ENCODE measurements around the gene LRBA. TPM values are rescaled to one million over a fixed set of nuclear protein-coding genes. Genes with fewer than 3 reads are reported as not detected.

The LRBA gene
- total and polyA plus RNA-seq, 2 donors = 18.4 to 38.6 TPM

DNA sequence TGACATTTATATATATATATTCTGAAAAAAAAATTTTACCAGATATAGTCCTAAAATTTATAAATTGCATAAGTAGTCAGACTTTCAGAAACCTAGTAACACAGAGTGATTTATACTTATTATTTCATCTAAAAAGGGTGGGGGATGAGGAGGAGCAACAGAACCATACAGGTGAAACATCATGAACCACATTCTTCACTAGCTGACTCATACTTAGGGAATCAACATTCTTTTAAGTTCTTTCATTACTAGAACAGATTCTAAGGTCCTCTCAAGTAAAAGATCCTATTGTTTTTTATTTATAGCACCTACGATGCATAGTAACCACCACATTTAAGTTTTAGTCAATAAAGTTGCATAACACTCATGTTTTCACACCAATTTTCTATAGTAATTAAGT lies 166.1 kb downstream of the LRBA start:
- H3K4me3 ChIP-seq (ENCODE audit: low read length in 2 of 2) = no peak overlapping the region
- H3K4me1 ChIP-seq (ENCODE audit: control insufficient read depth in 2 of 2, insufficient read depth in 2 of 2, low read length in 2 of 2) = no peaks in the 10 kb centered on the region
- DNase-seq (ENCODE audit: low read depth in 6 of 9, low spot score in 9 of 9) = no peak
- 100% methylated on average over 1 of the region's 1 CpG for WGBS
- no peaks in the 10 kb centered on the region for H3K27me3 ChIP-seq (ENCODE audit: control insufficient read depth in 2 of 2, insufficient read depth in 1 of 2, low read length in 1 of 2)
- no peaks in the 10 kb centered on the region for H3K9me3 ChIP-seq (ENCODE audit: control insufficient read depth in 2 of 2, insufficient read depth in 1 of 2, low read length in 1 of 2)
- H3K36me3 ChIP-seq (ENCODE audit: control insufficient read depth in 2 of 2, insufficient read depth in 2 of 2, low read length in 1 of 2) = peaks cover 0 to 27% of the 10 kb centered on the region in 2 donors
- H3K27ac ChIP-seq (ENCODE audit: low read depth in 1 of 2, low read length in 1 of 2) = no peak overlapping the region

DNA sequence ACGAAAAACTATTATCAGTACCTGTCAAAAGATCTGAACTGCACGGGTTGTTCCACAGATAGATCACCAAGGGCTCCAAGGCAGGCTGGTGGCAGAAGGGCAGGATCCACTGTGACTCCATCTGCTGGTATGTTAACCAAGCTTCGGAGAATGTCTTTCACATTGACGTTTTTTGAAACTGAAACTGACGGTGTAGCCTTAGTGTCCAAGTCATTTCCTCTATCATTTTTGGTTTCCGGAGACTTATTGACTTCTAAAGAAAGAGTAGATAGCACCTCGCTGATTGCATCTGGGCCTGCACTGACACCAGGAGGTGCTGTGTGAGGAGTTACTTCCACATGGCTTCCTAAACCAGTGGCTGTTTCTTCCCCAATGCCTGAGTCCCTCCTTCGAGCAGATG lies 186.9 kb downstream of the LRBA start:
- 92% methylated on average over 8 of the region's 8 CpGs for WGBS
- H3K4me3 ChIP-seq (ENCODE audit: low read length in 2 of 2) = no peak overlapping the region
- no peak overlapping the region for H3K27ac ChIP-seq (ENCODE audit: low read depth in 1 of 2, low read length in 1 of 2)
- no peaks in the 10 kb centered on the region for H3K9me3 ChIP-seq (ENCODE audit: control insufficient read depth in 2 of 2, insufficient read depth in 1 of 2, low read length in 1 of 2)
- H3K36me3 ChIP-seq (ENCODE audit: control insufficient read depth in 2 of 2, insufficient read depth in 2 of 2, low read length in 1 of 2) = peaks cover 6 to 21% of the 10 kb centered on the region in 2 donors
- peak in 1 of 9 donors; percentile 10 for DNase-seq (ENCODE audit: low read depth in 6 of 9, low spot score in 9 of 9)
- no peaks in the 10 kb centered on the region for H3K4me1 ChIP-seq (ENCODE audit: control insufficient read depth in 2 of 2, insufficient read depth in 2 of 2, low read length in 2 of 2)
- H3K27me3 ChIP-seq (ENCODE audit: control insufficient read depth in 2 of 2, insufficient read depth in 1 of 2, low read length in 1 of 2) = no peaks in the 10 kb centered on the region

DNA sequence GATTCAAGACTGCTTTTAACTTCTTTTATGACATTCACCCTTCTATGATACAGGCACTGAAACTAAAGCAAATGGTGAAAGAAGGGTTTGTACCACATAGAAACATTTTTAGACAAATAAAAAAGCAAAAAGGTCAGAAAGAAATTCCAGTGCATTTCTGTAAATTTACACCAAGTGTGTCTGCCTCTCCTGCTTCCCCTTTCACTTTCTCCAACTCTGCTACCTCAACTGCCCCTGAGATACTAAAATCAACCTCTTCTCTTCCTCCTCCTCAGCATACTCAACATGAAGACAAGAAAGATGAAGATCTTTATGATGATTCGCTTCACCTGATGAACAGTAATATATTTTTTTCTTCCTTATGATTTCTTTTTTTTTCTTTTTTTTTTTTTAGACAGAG lies 187.9 kb downstream of the LRBA start:
- 100% methylated on average over 1 of the region's 1 CpG for WGBS
- Histone ChIP-seq H3K4me3 (ENCODE audit: low read length in 2 of 2) (no peak overlapping the region), H3K27me3 (ENCODE audit: control insufficient read depth in 2 of 2, insufficient read depth in 1 of 2, low read length in 1 of 2) (no peaks in the 10 kb centered on the region), H3K27ac (ENCODE audit: low read depth in 1 of 2, low read length in 1 of 2) (no peak overlapping the region), H3K36me3 (ENCODE audit: control insufficient read depth in 2 of 2, insufficient read depth in 2 of 2, low read length in 1 of 2) (peaks cover 6 to 21% of the 10 kb centered on the region in 2 donors), H3K4me1 (ENCODE audit: control insufficient read depth in 2 of 2, insufficient read depth in 2 of 2, low read length in 2 of 2) (no peaks in the 10 kb centered on the region), H3K9me3 (ENCODE audit: control insufficient read depth in 2 of 2, insufficient read depth in 1 of 2, low read length in 1 of 2) (no peaks in the 10 kb centered on the region)
- DNase-seq (ENCODE audit: low read depth in 6 of 9, low spot score in 9 of 9) = no peak

DNA sequence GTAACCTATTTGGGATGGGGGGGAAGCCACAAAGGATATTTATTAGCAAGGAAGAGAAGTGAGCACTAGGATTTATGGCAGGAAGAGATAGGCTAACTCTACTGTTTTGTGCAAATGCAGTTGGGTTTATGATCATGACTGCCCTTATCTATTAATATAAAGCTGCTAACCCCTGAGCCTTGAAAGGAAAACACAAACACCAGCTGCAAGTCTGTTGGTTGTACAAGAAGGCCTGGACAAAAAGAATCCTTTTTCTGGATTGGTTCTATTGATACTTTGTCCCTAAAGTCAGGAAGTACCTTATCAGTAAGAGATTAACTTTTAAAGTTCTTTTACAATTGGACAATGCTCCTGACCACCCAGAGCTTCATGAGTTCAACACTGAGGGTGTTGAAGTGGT lies 188.8 kb downstream of the LRBA start:
- Histone ChIP-seq H3K9me3 (ENCODE audit: control insufficient read depth in 2 of 2, insufficient read depth in 1 of 2, low read length in 1 of 2) (no peaks in the 10 kb centered on the region), H3K27me3 (ENCODE audit: control insufficient read depth in 2 of 2, insufficient read depth in 1 of 2, low read length in 1 of 2) (no peaks in the 10 kb centered on the region), H3K4me3 (ENCODE audit: low read length in 2 of 2) (no peak overlapping the region), H3K4me1 (ENCODE audit: control insufficient read depth in 2 of 2, insufficient read depth in 2 of 2, low read length in 2 of 2) (no peaks in the 10 kb centered on the region), H3K36me3 (ENCODE audit: control insufficient read depth in 2 of 2, insufficient read depth in 2 of 2, low read length in 1 of 2) (peaks cover 6 to 21% of the 10 kb centered on the region in 2 donors), H3K27ac (ENCODE audit: low read depth in 1 of 2, low read length in 1 of 2) (no peak overlapping the region)
- DNase-seq (ENCODE audit: low read depth in 6 of 9, low spot score in 9 of 9) = no peak

DNA sequence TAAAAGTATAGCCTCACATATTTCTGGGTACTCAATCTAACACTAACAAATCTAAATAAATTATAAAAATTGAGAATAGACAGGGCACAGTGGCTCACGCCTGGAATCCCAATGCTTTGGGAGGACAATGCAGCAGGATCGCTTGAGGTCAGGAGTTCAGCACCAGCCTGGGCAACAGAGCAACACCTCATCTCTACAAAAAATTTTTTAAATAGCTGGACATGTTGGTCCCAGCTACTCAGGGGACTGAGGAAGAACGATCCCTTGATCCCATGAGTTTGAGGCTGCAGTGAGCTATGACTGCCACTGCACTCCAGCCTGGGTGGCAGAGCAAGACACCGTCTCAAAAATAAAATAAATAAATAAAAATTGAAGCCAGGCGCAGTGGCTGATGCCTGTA lies 192.7 kb downstream of the LRBA start:
- Histone ChIP-seq H3K27me3 (ENCODE audit: control insufficient read depth in 2 of 2, insufficient read depth in 1 of 2, low read length in 1 of 2) (no peaks in the 10 kb centered on the region), H3K4me3 (ENCODE audit: low read length in 2 of 2) (no peak overlapping the region), H3K9me3 (ENCODE audit: control insufficient read depth in 2 of 2, insufficient read depth in 1 of 2, low read length in 1 of 2) (no peaks in the 10 kb centered on the region), H3K36me3 (ENCODE audit: control insufficient read depth in 2 of 2, insufficient read depth in 2 of 2, low read length in 1 of 2) (peaks cover 0 to 12% of the 10 kb centered on the region in 2 donors), H3K27ac (ENCODE audit: low read depth in 1 of 2, low read length in 1 of 2) (no peak overlapping the region), H3K4me1 (ENCODE audit: control insufficient read depth in 2 of 2, insufficient read depth in 2 of 2, low read length in 2 of 2) (no peaks in the 10 kb centered on the region)
- 98% methylated on average over 5 of the region's 5 CpGs for WGBS
- DNase-seq (ENCODE audit: low read depth in 6 of 9, low spot score in 9 of 9) = no peak

DNA sequence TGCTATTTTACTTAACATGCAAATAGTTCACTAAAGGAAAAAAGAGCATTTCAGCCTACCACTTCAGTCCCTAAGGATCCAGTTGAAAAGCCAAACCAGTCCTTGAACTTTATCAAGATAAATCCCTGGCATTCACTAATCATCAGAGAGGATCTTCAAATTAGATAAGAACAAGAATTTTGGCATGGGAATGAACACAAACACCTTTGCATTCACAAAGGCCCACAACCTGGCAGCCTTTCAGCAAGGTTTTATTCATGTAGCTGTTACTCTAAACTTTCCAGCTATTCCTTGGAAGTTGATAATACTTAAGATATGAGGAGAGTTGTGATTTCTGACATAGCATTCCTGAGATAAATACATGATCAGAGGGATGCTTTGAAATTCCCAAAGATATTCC lies 193.4 kb downstream of the LRBA start:
- no peaks in the 10 kb centered on the region for H3K4me1 ChIP-seq (ENCODE audit: control insufficient read depth in 2 of 2, insufficient read depth in 2 of 2, low read length in 2 of 2)
- DNase-seq (ENCODE audit: low read depth in 6 of 9, low spot score in 9 of 9) = no peak
- no peaks in the 10 kb centered on the region for H3K27me3 ChIP-seq (ENCODE audit: control insufficient read depth in 2 of 2, insufficient read depth in 1 of 2, low read length in 1 of 2)
- H3K9me3 ChIP-seq (ENCODE audit: control insufficient read depth in 2 of 2, insufficient read depth in 1 of 2, low read length in 1 of 2) = no peaks in the 10 kb centered on the region
- no peak overlapping the region for H3K4me3 ChIP-seq (ENCODE audit: low read length in 2 of 2)
- no peak overlapping the region for H3K27ac ChIP-seq (ENCODE audit: low read depth in 1 of 2, low read length in 1 of 2)
- H3K36me3 ChIP-seq (ENCODE audit: control insufficient read depth in 2 of 2, insufficient read depth in 2 of 2, low read length in 1 of 2) = peaks cover 2 to 9% of the 10 kb centered on the region in 2 donors

DNA sequence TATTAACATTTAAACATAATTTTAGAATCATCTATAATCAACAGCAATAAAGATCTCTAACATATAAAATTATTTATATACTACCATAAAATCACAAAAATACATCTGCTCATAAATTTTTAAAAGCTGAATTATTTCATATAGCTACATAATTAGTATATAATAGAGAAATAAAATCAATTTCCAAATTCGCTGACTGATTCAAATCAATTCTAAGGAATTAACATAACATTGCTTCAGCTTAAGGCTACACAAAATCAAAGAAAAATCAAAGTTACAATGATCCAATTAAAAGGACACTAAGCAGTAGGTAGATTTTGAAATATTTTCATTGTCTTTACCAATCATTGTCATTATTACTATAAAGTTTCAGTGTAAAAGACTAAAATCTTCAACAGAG lies 194.7 kb downstream of the LRBA start:
- WGBS = 95% methylated on average over 1 of the region's 1 CpG
- Histone ChIP-seq H3K4me1 (ENCODE audit: control insufficient read depth in 2 of 2, insufficient read depth in 2 of 2, low read length in 2 of 2) (no peaks in the 10 kb centered on the region), H3K27ac (ENCODE audit: low read depth in 1 of 2, low read length in 1 of 2) (no peak overlapping the region), H3K27me3 (ENCODE audit: control insufficient read depth in 2 of 2, insufficient read depth in 1 of 2, low read length in 1 of 2) (no peaks in the 10 kb centered on the region), H3K36me3 (ENCODE audit: control insufficient read depth in 2 of 2, insufficient read depth in 2 of 2, low read length in 1 of 2) (peaks cover 2 to 3% of the 10 kb centered on the region in 2 donors), H3K4me3 (ENCODE audit: low read length in 2 of 2) (no peak overlapping the region), H3K9me3 (ENCODE audit: control insufficient read depth in 2 of 2, insufficient read depth in 1 of 2, low read length in 1 of 2) (no peaks in the 10 kb centered on the region)
- no peak for DNase-seq (ENCODE audit: low read depth in 6 of 9, low spot score in 9 of 9)

DNA sequence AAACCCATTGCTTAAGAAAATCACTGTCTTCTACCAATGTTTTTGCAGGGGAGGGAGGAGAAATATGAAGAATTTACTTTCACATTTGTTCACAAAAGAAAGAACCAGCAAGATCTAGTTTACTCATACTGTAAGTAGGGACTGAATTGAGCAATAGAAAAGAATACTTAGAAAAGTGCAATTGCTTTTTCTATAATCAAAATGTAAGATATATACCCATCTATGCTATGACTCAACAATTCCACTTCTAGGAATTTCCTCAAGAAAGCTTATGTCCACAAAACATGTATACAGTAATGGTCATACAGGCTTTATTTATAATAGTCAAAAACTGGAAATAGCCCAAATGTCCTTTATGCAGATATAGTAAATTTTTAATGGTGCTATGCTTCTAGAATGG lies 196.4 kb downstream of the LRBA start:
- no peak overlapping the region for H3K27ac ChIP-seq (ENCODE audit: low read depth in 1 of 2, low read length in 1 of 2)
- DNase-seq (ENCODE audit: low read depth in 6 of 9, low spot score in 9 of 9) = no peak
- no peak overlapping the region for H3K4me3 ChIP-seq (ENCODE audit: low read length in 2 of 2)
- peaks cover 2 to 3% of the 10 kb centered on the region in 2 donors for H3K36me3 ChIP-seq (ENCODE audit: control insufficient read depth in 2 of 2, insufficient read depth in 2 of 2, low read length in 1 of 2)
- no peaks in the 10 kb centered on the region for H3K4me1 ChIP-seq (ENCODE audit: control insufficient read depth in 2 of 2, insufficient read depth in 2 of 2, low read length in 2 of 2)
- no peaks in the 10 kb centered on the region for H3K9me3 ChIP-seq (ENCODE audit: control insufficient read depth in 2 of 2, insufficient read depth in 1 of 2, low read length in 1 of 2)
- H3K27me3 ChIP-seq (ENCODE audit: control insufficient read depth in 2 of 2, insufficient read depth in 1 of 2, low read length in 1 of 2) = no peaks in the 10 kb centered on the region

DNA sequence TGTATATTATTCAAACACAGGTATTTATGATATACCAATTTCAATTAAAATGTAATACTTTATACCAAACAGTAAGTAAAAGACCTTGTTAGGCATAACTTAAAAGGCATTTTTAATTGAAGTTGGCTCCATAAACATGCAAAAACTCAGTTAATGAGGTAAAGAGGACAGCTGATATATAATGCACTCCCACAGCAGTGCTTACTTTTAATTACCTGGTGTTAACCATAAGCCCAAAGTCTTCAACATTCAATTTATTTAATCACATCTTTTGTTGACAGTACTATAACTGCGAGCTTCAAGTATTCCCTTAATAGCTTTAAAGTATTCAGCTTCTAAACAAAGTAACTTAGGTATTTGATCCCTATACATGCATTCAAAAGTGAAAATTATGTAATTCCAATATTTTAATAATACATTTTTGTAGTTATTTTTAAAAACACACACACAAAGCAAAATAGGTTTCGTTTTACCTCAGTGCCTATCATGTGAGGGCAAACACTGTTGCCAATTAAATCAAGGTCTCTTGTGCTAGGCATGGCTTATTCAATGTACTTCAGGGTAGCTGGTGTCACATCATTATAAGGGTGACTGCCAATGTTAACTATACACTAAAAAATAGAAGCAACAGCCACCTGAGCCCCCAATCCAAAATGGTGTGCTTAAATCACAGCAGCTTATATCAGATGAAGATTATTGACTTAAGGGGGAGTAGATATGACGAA lies 197.1 kb downstream of the LRBA start:
- 97% methylated on average over 3 of the region's 3 CpGs for WGBS
- no peak for DNase-seq (ENCODE audit: low read depth in 6 of 9, low spot score in 9 of 9)
- H3K4me1 ChIP-seq (ENCODE audit: control insufficient read depth in 2 of 2, insufficient read depth in 2 of 2, low read length in 2 of 2) = no peaks in the 10 kb centered on the region
- H3K4me3 ChIP-seq (ENCODE audit: low read length in 2 of 2) = no peak overlapping the region
- H3K9me3 ChIP-seq (ENCODE audit: control insufficient read depth in 2 of 2, insufficient read depth in 1 of 2, low read length in 1 of 2) = no peaks in the 10 kb centered on the region
- peaks cover 2 to 3% of the 10 kb centered on the region in 2 donors for H3K36me3 ChIP-seq (ENCODE audit: control insufficient read depth in 2 of 2, insufficient read depth in 2 of 2, low read length in 1 of 2)
- H3K27ac ChIP-seq (ENCODE audit: low read depth in 1 of 2, low read length in 1 of 2) = no peak overlapping the region
- no peaks in the 10 kb centered on the region for H3K27me3 ChIP-seq (ENCODE audit: control insufficient read depth in 2 of 2, insufficient read depth in 1 of 2, low read length in 1 of 2)
